Endothelial cell of umbilical vein (primary cell): ENCODE data around the gene MBNL2. TPM values are rescaled to one million over a fixed set of nuclear protein-coding genes. Genes with fewer than 3 reads are reported as not detected.

Experiments used
- BruUV-seq: library from RNA; stranded (reverse); fragments of 400-500 nt; replicated peaks from 2 replicates; lab custom pipeline; 2021; lab: Mats Ljungman, UMichigan
- CTCF ChIA-PET: fragments of 300-600, 350-600 bp; sonication (Branson Sonifier 250); formaldehyde crosslinking; loops from one replicate; lab custom pipeline; 2021; ENCODE audit warnings: antibody characterized with exemption, inconsistent platforms; lab: Charles Lee
- POLR2A ChIA-PET: fragments of 300-600, 350-600 bp; sonication (Branson Sonifier 250); formaldehyde crosslinking; loops from one replicate; lab custom pipeline; 2021; ENCODE audit warnings: antibody characterized with exemption, inconsistent platforms; lab: Charles Lee
- DNase-seq: peaks from one replicate; pipeline ENCODE4 v3.0.0-alpha.2; 2011; ENCODE audit warnings: low read depth, low spot score
- FAIRE-seq: peaks from 2 replicates; lab custom pipeline; 2011; peaks lifted over from hg19 to GRCh38; lab: Jason Lieb, UNC
- H2AFZ ChIP-seq: 2 replicates; pipeline ENCODE4 v1.6.0; 2012; ENCODE audit warnings: low read depth, low read length, control low read depth, inconsistent platforms
- H3K27ac ChIP-seq: 2 replicates; pipeline ENCODE4 v1.5.1; 2011; ENCODE audit warnings: low read depth, mild to moderate bottlenecking, control low read depth, low read length, moderate library complexity; ENCODE audit not compliant: insufficient read depth
- H3K27me3 ChIP-seq, 2 experiments: 2 replicates each; pipeline versions ENCODE4 v1.6.0 to v1.6.1; 2011; ENCODE audit warnings: low read length in 2 of 2, mixed read lengths in 1 of 2; ENCODE audit not compliant: control insufficient read depth in 2 of 2, insufficient read depth in 2 of 2
- H3K36me3 ChIP-seq, 2 experiments: 2 replicates in 1 of 2; 3 replicates in 1 of 2; pipeline ENCODE4 v1.5.1; 2011; ENCODE audit warnings: low read length in 2 of 2, mild to moderate bottlenecking in 1 of 2, moderate library complexity in 1 of 2; ENCODE audit not compliant: control insufficient read depth in 2 of 2, insufficient read depth in 2 of 2; ENCODE audit errors: extremely low read depth in 1 of 2
- H3K4me1 ChIP-seq: 3 replicates; pipeline ENCODE4 v1.5.1; 2011; ENCODE audit warnings: mild to moderate bottlenecking, low read length; ENCODE audit not compliant: control insufficient read depth, insufficient read depth; ENCODE audit errors: extremely low read depth
- H3K4me2 ChIP-seq: 2 replicates; pipeline ENCODE4 v1.6.1; 2011; ENCODE audit warnings: low read length, control low read depth, mixed read lengths; ENCODE audit not compliant: insufficient read depth
- H3K4me3 ChIP-seq, 3 experiments: fragments of 200-600 bp in 1 of 3; sonication (generic), shearing (Covaris generic) in 1 of 3; replicated peaks in 1 of 3; 2 replicates each; pipeline ENCODE4 v1.5.1; 2011 to 2016; ENCODE audit warnings: control low read depth in 3 of 3, low read length in 3 of 3, mild to moderate bottlenecking in 2 of 3, inconsistent platforms in 1 of 3, low read depth in 1 of 3, moderate library complexity in 1 of 3; ENCODE audit not compliant: insufficient read depth in 1 of 3
- H3K79me2 ChIP-seq: 2 replicates; pipeline ENCODE4 v1.6.0; 2012; ENCODE audit warnings: low read length, inconsistent platforms; ENCODE audit not compliant: control insufficient read depth, insufficient read depth
- H3K9ac ChIP-seq: replicated peaks from 2 replicates; pipeline ENCODE3; 2011; ENCODE audit warnings: low read length, control low read depth; ENCODE audit not compliant: insufficient read depth; ENCODE audit errors: extremely low read depth
- H3K9me1 ChIP-seq: replicated peaks from 3 replicates; pipeline ENCODE4 v1.6.0; 2011; ENCODE audit warnings: mild to moderate bottlenecking, low read length; ENCODE audit not compliant: control insufficient read depth, insufficient read depth; ENCODE audit errors: extremely low read depth
- H3K9me3 ChIP-seq: replicated peaks from 2 replicates; pipeline ENCODE4 v1.5.1; 2012; ENCODE audit warnings: low read length, inconsistent platforms; ENCODE audit not compliant: control insufficient read depth, insufficient read depth
- H4K20me1 ChIP-seq: replicated peaks from 2 replicates; pipeline ENCODE3; 2011; ENCODE audit warnings: mild to moderate bottlenecking, low read length; ENCODE audit not compliant: control insufficient read depth, insufficient read depth; ENCODE audit errors: extremely low read depth
- EZH2 ChIP-seq: IDR thresholded peaks from 2 replicates; pipeline ENCODE4 v1.6.1; 2012; ENCODE audit warnings: borderline replicate concordance, low read depth, mild to moderate bottlenecking, moderate library complexity, low read length, inconsistent platforms; ENCODE audit not compliant: severe bottlenecking
- FOS ChIP-seq: IDR thresholded peaks from 2 replicates; pipeline ENCODE4 v1.6.1; 2011; ENCODE audit warnings: mild to moderate bottlenecking, low read length, moderate library complexity, borderline replicate concordance; ENCODE audit not compliant: insufficient read depth
- GATA2 ChIP-seq: IDR thresholded peaks from 2 replicates; pipeline ENCODE4 v1.7.0; 2011; ENCODE audit warnings: low read depth, mild to moderate bottlenecking, moderate library complexity, mixed read lengths, low read length; ENCODE audit not compliant: insufficient read length, insufficient read depth
- JUN ChIP-seq: IDR thresholded peaks from 2 replicates; pipeline ENCODE4 v1.6.1; 2011; ENCODE audit warnings: borderline replicate concordance, low read depth; ENCODE audit not compliant: insufficient read length, insufficient read depth
- MYC ChIP-seq: IDR thresholded peaks from one replicate; pipeline ENCODE4 v1.6.1; 2011; ENCODE audit warnings: mild to moderate bottlenecking, low read depth, low read length
- POLR2A ChIP-seq: IDR thresholded peaks from 2 replicates; pipeline ENCODE4 v1.6.1; 2012; ENCODE audit warnings: low read depth, mild to moderate bottlenecking, control low read depth, low read length
- POLR2AphosphoS5 ChIP-seq: IDR thresholded peaks from 2 replicates; pipeline ENCODE4 v1.6.1; 2012; ENCODE audit warnings: low read depth, mild to moderate bottlenecking, control low read depth, low read length, moderate library complexity; ENCODE audit not compliant: insufficient read depth
- dilution Hi-C: fragments of 300-500 bp; cut with MboI; formaldehyde crosslinking; loops from one replicate; pipeline ENCODE4 v1.15.0; 2019; ENCODE audit warnings: low sequenced_read_pairs; ENCODE audit not compliant: extremely low pct_ligation_motif_present
- intact Hi-C: fragments of 100-400 bp; cut with micrococcal nuclease; formaldehyde crosslinking; loops from one replicate; pipeline ENCODE4 v1.10.0; 2022
- polyA plus RNA-seq, 4 experiments: library from polyadenylated mRNA; depleted of rRNA in 3 of 4; stranded (reverse) in 3 of 4; unstranded in 1 of 4; fragments of >200 nt; gene quantifications; 2 replicates each; pipeline versions ENCODE4 v1.2.1 to v1.2.3, GENCODE V29; 2011 to 2012; ENCODE audit warnings: missing spikeins in 1 of 4
- total RNA-seq: library from RNA; stranded (reverse); gene quantifications from 2 replicates; pipeline ENCODE4 v1.2.3, GENCODE V29; 2021
- TF ChIP-seq, protein P1 (sequence below), 2 donors: IDR thresholded peaks; 1 replicate in 1 of 2; 2 replicates in 1 of 2; pipeline ENCODE4 v1.5.1; 2011; ENCODE audit warnings: low read length in 2 of 2, mild to moderate bottlenecking in 2 of 2, moderate library complexity in 2 of 2, control low read depth in 1 of 2, inconsistent platforms in 1 of 2, low read depth in 1 of 2; ENCODE audit not compliant: insufficient read depth in 1 of 2; ENCODE audit errors: extremely low read depth in 1 of 2
- TF ChIP-seq, protein P2 (sequence below): IDR thresholded peaks from 2 replicates; pipeline ENCODE4 v1.6.1; 2011; ENCODE audit not compliant: insufficient read depth, insufficient read length

MBNL2 gene
- total and polyA plus RNA-seq, 2 donors (not counting 3 experiments of a cell fraction or from before 2014, with no cell fraction given): 32.9 to 76.5 TPM

DNA sequence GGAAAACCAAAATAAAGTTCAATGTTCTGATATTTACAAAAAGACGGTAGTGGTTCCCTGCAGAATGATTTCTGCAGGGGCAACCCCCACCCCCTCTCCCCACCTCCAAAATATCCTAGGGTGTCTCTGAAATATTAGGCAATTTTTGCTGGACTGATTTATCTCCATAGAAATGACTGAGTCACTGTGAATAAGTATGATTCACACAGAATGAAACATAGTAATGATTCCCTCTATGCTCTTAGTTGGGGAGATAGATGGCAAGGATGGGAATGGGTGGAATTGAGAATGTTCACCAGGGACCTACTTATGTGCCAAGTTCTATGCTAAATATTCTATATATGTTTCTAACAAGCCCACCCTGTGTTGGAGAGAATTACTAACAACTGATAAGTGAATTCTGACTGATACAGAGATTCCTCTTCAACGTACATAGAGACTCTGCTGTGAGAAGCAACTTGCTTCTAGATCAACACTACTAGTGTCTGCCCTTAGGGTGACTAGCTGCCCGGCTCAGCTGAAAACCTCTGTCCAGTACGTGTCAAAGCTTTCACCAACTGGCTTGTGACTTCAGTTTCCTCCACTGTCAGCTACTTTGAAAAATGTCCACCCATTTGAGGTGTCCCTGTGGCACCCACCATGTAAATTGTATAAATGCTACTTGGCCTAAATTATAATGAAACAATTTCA, 173.5 kb downstream of the MBNL2 start:
- no peak overlapping the region for H3K4me2 ChIP-seq
- FAIRE-seq (no peak), DNase-seq (no peak)
- H2AFZ ChIP-seq: no peak overlapping the region
- BruUV-seq: no TSS peak
- no peaks in the 10 kb centered on the region for H3K27me3 ChIP-seq
- ChIA-PET CTCF (no interaction called here), POLR2A (no interaction called here)
- H3K27ac ChIP-seq: no peak overlapping the region
- intact Hi-C loops: no loop called here
- H3K9ac ChIP-seq: no peak overlapping the region
- no peaks in the 10 kb centered on the region for H3K79me2 ChIP-seq
- no peaks in the 10 kb centered on the region for H3K4me1 ChIP-seq
- no peaks in the 10 kb centered on the region for H4K20me1 ChIP-seq
- H3K4me3 ChIP-seq: no peak overlapping the region
- H3K9me1 ChIP-seq: no peaks in the 10 kb centered on the region
- peak; percentile 35 for TF ChIP-seq FOS
- TF ChIP-seq, protein P1, sequence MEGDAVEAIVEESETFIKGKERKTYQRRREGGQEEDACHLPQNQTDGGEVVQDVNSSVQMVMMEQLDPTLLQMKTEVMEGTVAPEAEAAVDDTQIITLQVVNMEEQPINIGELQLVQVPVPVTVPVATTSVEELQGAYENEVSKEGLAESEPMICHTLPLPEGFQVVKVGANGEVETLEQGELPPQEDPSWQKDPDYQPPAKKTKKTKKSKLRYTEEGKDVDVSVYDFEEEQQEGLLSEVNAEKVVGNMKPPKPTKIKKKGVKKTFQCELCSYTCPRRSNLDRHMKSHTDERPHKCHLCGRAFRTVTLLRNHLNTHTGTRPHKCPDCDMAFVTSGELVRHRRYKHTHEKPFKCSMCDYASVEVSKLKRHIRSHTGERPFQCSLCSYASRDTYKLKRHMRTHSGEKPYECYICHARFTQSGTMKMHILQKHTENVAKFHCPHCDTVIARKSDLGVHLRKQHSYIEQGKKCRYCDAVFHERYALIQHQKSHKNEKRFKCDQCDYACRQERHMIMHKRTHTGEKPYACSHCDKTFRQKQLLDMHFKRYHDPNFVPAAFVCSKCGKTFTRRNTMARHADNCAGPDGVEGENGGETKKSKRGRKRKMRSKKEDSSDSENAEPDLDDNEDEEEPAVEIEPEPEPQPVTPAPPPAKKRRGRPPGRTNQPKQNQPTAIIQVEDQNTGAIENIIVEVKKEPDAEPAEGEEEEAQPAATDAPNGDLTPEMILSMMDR (IDR thresholded peaks at IDR 0.05; ENCODE audit: extremely low read depth in 1 of 2, insufficient read depth in 1 of 2, low read depth in 1 of 2, low read length in 2 of 2): no peak
- no peaks in the 10 kb centered on the region for H3K9me3 ChIP-seq
- dilution Hi-C loops: no loop called here
- H3K36me3 ChIP-seq: peaks cover 0 to 9% of the 10 kb centered on the region in 2 experiments

DNA sequence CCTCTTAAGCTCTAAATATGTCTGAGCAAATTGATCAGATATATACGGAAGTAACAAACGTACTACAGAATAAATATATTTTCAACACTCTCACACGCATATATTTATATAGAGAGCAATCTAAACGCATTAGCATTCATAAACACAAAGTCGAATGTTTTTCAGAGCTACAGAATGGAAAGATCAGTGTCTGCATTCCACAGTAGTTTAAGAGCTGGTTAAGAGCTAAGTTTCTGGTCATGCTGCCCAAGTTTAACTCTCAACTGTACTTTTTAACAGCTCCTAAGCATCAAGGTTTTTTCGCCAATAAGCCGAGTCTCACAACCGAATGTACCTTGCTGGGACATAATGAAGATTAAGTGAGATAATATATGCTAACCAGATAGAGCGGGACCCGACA, 175.1 kb downstream of the MBNL2 start:
- DNase-seq (no peak), FAIRE-seq (no peak)
- H3K9ac ChIP-seq: no peak overlapping the region
- no peak overlapping the region for H2AFZ ChIP-seq
- ChIA-PET CTCF (interaction anchor here (1.0 to 1.8 kb wide), 4 partner anchors 10 to 403 kb away, joined by 3 to 5 read pairs (median 4); no protein-coding TSS in a partner anchor), POLR2A (no interaction called here)
- no peaks in the 10 kb centered on the region for H3K27me3 ChIP-seq
- H3K4me2 ChIP-seq: no peak overlapping the region
- no TSS peak for BruUV-seq
- H4K20me1 ChIP-seq: no peaks in the 10 kb centered on the region
- H3K4me1 ChIP-seq: no peaks in the 10 kb centered on the region
- no peak for TF ChIP-seq FOS
- TF ChIP-seq EZH2: no peak
- TF ChIP-seq, protein P1 (IDR thresholded peaks at IDR 0.05; ENCODE audit: extremely low read depth in 1 of 2, insufficient read depth in 1 of 2, low read depth in 1 of 2, low read length in 2 of 2): no peak
- TF ChIP-seq JUN: no peak
- no peak for TF ChIP-seq MYC
- TF ChIP-seq POLR2A: no peak
- no peak for TF ChIP-seq POLR2AphosphoS5
- no peak for TF ChIP-seq GATA2
- TF ChIP-seq, protein P2, sequence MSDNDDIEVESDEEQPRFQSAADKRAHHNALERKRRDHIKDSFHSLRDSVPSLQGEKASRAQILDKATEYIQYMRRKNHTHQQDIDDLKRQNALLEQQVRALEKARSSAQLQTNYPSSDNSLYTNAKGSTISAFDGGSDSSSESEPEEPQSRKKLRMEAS: no peak
- H3K9me3 ChIP-seq: no peaks in the 10 kb centered on the region
- no peaks in the 10 kb centered on the region for H3K79me2 ChIP-seq
- H3K4me3 ChIP-seq: no peak overlapping the region
- no peaks in the 10 kb centered on the region for H3K36me3 ChIP-seq
- intact Hi-C loops (no loop called here), dilution Hi-C loops (no loop called here)
- H3K9me1 ChIP-seq: no peaks in the 10 kb centered on the region
- H3K27ac ChIP-seq: no peak overlapping the region
